HCT116 (cell line): ENCODE results near the gene TMEM232. TPM values are rescaled to one million over a fixed set of nuclear protein-coding genes. Genes with fewer than 3 reads are reported as not detected.

Source experiments
- ATAC-seq: fragments of 200-7000 bp; cut with Tn5 transposase; 2 replicates; pipeline ENCODE4 v1.9.1; 2020; ENCODE audit warnings: mild to moderate bottlenecking, moderate library complexity
- BruUV-seq: library from RNA; stranded (reverse); fragments of 400-500 nt; replicated peaks from 2 replicates; lab custom pipeline; 2021; lab: Mats Ljungman, UMichigan
- CTCF ChIA-PET: fragments of 300-600 bp; sonication (Branson Sonifier 250); formaldehyde crosslinking; loops from one replicate; lab custom pipeline; 2021; ENCODE audit warnings: antibody characterized with exemption; lab: Charles Lee
- POLR2A ChIA-PET: fragments of 300-600, 350-600 bp; sonication (Branson Sonifier 250); formaldehyde crosslinking; loops from one replicate; lab custom pipeline; 2021; ENCODE audit warnings: antibody characterized with exemption; lab: Charles Lee
- RAD21 ChIA-PET, 2 experiments: fragments of 300-600 bp; sonication (Branson Sonifier 250); formaldehyde crosslinking; loops; one replicate each; lab custom pipeline; 2023; ENCODE audit warnings: low total read pairs in 2 of 2; ENCODE audit not compliant: uncharacterized antibody in 2 of 2, unreplicated experiment in 2 of 2, low non-redundant PET in 1 of 2; lab: Charles Lee
- DNase-seq: peaks from one replicate; pipeline ENCODE4 v3.0.0-alpha.2; 2010; ENCODE audit warnings: low read depth, low spot score
- H2AFZ ChIP-seq: fragments of 200-600 bp; shearing (Covaris generic), sonication (generic); 2 replicates; pipeline ENCODE4 v1.6.1; 2017; ENCODE audit warnings: low read depth, mixed run types, mixed read lengths, antibody characterized with exemption, low read length; ENCODE audit not compliant: poor library complexity, severe bottlenecking
- H3K27ac ChIP-seq: 2 replicates; pipeline ENCODE4 v1.5.1; 2012; ENCODE audit warnings: low read depth, low read length
- H3K27me3 ChIP-seq: fragments of 200-600 bp; sonication (generic); 2 replicates; pipeline ENCODE4 v1.6.1; 2016; ENCODE audit warnings: mixed run types, low read length, mixed read lengths; ENCODE audit not compliant: insufficient read depth
- H3K36me3 ChIP-seq, 2 experiments: fragments of 200-500 bp in 1 of 2; fragments of 200-600 bp in 1 of 2; sonication (Bioruptor generic) in 1 of 2; sonication (generic) in 1 of 2; 2 replicates each; pipeline versions ENCODE4 v1.5.1 to v1.6.1; 2014 to 2016; ENCODE audit warnings: low read length in 2 of 2, inconsistent platforms in 1 of 2, mixed read lengths in 1 of 2, mixed run types in 1 of 2; ENCODE audit not compliant: insufficient read depth in 2 of 2, control insufficient read depth in 1 of 2
- H3K4me1 ChIP-seq, 2 experiments: fragments of 200-600 bp in 1 of 2; sonication (generic) in 1 of 2; 2 replicates each; pipeline versions ENCODE4 v1.5.1 to v1.6.1; 2012 to 2017; ENCODE audit warnings: low read length in 2 of 2, inconsistent platforms in 1 of 2, mild to moderate bottlenecking in 1 of 2, mixed read lengths in 1 of 2, mixed run types in 1 of 2, moderate library complexity in 1 of 2; ENCODE audit not compliant: insufficient read depth in 2 of 2, control insufficient read depth in 1 of 2
- H3K4me2 ChIP-seq: fragments of 200-600 bp; sonication (generic); 2 replicates; pipeline ENCODE4 v1.6.1; 2017; ENCODE audit warnings: mixed run types, low read length, mixed read lengths
- H3K4me3 ChIP-seq, 2 experiments: fragments of 200-600 bp in 1 of 2; sonication (generic) in 1 of 2; replicated peaks in 1 of 2; 2 replicates each; pipeline ENCODE4 v1.5.1; 2011 to 2016; ENCODE audit warnings: low read length in 2 of 2, control low read depth in 1 of 2, low read depth in 1 of 2, mild to moderate bottlenecking in 1 of 2, mixed read lengths in 1 of 2, mixed run types in 1 of 2
- H3K79me2 ChIP-seq: fragments of 200-600 bp; sonication (generic); 2 replicates; pipeline ENCODE4 v1.6.1; 2017; ENCODE audit warnings: mild to moderate bottlenecking, mixed run types, low read length, moderate library complexity, mixed read lengths; ENCODE audit not compliant: insufficient read depth
- H3K9ac ChIP-seq: fragments of 200-600 bp; sonication (generic); 2 replicates; pipeline ENCODE4 v1.6.1; 2016; ENCODE audit warnings: low read length, mixed read lengths
- H3K9me2 ChIP-seq: fragments of 200-600 bp; sonication (generic), shearing (Covaris generic); 2 replicates; pipeline ENCODE4 v1.6.1; 2017; ENCODE audit warnings: mixed run types, mild to moderate bottlenecking, moderate library complexity; ENCODE audit not compliant: insufficient read depth
- H3K9me3 ChIP-seq, 2 experiments: fragments of 200-500 bp in 1 of 2; fragments of 200-600 bp in 1 of 2; sonication (Bioruptor generic) in 1 of 2; sonication (generic) in 1 of 2; 2 replicates each; pipeline ENCODE4 v1.6.1; 2014 to 2017; ENCODE audit warnings: low read length in 2 of 2, mixed read lengths in 2 of 2, inconsistent platforms in 1 of 2, low read depth in 1 of 2, mild to moderate bottlenecking in 1 of 2, mixed run types in 1 of 2, moderate library complexity in 1 of 2; ENCODE audit not compliant: control insufficient read depth in 1 of 2, insufficient read depth in 1 of 2
- H4K20me1 ChIP-seq: fragments of 200-600 bp; sonication (generic), shearing (Covaris generic); 2 replicates; pipeline ENCODE4 v1.6.1; 2017; ENCODE audit warnings: mixed run types, mild to moderate bottlenecking, moderate library complexity; ENCODE audit not compliant: insufficient read depth
- CEBPB ChIP-seq: IDR thresholded peaks from 2 replicates; pipeline ENCODE4 v1.6.1; 2012; ENCODE audit warnings: low read depth
- ELF1 ChIP-seq: IDR thresholded peaks from 2 replicates; pipeline ENCODE4 v1.6.1; 2012; ENCODE audit warnings: low read depth, borderline replicate concordance
- EZH2phosphoT487 ChIP-seq: fragments of 200-600 bp; IDR thresholded peaks from 2 replicates; pipeline ENCODE4 v1.6.1; 2018; ENCODE audit warnings: antibody characterized with exemption, borderline replicate concordance
- POLR2A ChIP-seq: IDR thresholded peaks from 2 replicates; pipeline ENCODE4 v1.7.0; 2011; ENCODE audit warnings: borderline replicate concordance; ENCODE audit not compliant: insufficient read depth, insufficient read length; ENCODE audit errors: extremely low read depth
- POLR2AphosphoS5 ChIP-seq: IDR thresholded peaks from 2 replicates; pipeline ENCODE4 v1.6.1; 2011; ENCODE audit warnings: mild to moderate bottlenecking, low read depth, low read length, moderate library complexity
- RAD21 ChIP-seq: IDR thresholded peaks from 2 replicates; pipeline ENCODE4 v1.6.1; 2012; ENCODE audit warnings: low read depth, mild to moderate bottlenecking
- TCF7L2 ChIP-seq: IDR thresholded peaks from 2 replicates; pipeline ENCODE4 v1.7.0; 2011; ENCODE audit warnings: borderline replicate concordance, inconsistent platforms; ENCODE audit not compliant: insufficient read depth, insufficient read length; ENCODE audit errors: extremely low read depth
- YY1 ChIP-seq: IDR thresholded peaks from 2 replicates; pipeline ENCODE4 v1.6.1; 2011; ENCODE audit warnings: low read length, low read depth, moderate library complexity, mild to moderate bottlenecking; ENCODE audit not compliant: insufficient replicate concordance; ENCODE audit errors: extremely low read depth
- ZFX ChIP-seq: fragments of 450-650 bp; IDR thresholded peaks from 2 replicates; pipeline ENCODE4 v1.6.1; 2017
- intact Hi-C: fragments of 100-400 bp; cut with micrococcal nuclease; formaldehyde crosslinking; loops from 2 replicates; pipeline ENCODE4 v1.10.0; 2022
- total RNA-seq: library from RNA; stranded (reverse); gene quantifications from one replicate; pipeline ENCODE4 v1.2.1, GENCODE V29; 2021; ENCODE audit not compliant: unreplicated experiment
- TF ChIP-seq, protein P1 (sequence below), 3 experiments: fragments of 200-600 bp in 1 of 3; sonication (generic) in 1 of 3; IDR thresholded peaks in 2 of 3; conservative IDR thresholded peaks in 1 of 3; 2 replicates each; pipeline ENCODE4 v1.5.1; 2012 to 2017; ENCODE audit warnings: low read depth in 2 of 3, low read length in 2 of 3, antibody characterized with exemption in 1 of 3, borderline replicate concordance in 1 of 3, control low read depth in 1 of 3, mild to moderate bottlenecking in 1 of 3, mixed read lengths in 1 of 3, mixed run types in 1 of 3, moderate library complexity in 1 of 3; ENCODE audit not compliant: insufficient read depth in 1 of 3

TMEM232 gene
- total RNA-seq, 1 experiment from 2014 or later: 1.2 TPM

DNA sequence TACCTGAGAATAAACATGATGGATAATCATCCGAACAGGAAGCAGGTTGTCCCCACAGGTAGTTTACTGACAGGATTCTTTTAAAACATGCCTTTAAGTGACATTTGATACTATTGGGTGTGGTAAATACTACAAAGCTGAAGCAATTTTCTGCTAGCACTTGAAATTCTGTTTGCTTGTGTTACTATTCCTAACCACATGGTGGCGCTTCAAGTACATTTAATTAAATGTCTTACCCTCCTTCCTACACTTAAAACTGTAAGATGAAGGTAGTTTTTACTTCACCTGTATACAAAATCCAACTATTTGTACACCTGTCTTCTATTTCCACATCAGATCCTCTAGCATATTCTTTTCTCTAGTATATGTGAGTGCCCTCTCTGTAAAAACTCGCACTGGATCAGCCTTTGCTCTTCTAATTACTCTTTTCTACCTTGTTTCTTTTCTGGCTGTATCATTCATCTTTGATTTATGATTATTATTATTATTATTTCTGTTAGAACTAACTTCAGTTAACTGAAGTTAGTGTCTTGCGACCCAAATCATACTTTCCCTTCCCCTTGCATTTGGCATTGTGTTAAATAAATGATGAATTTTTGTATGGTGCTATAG, 30.8 kb upstream of the TMEM232 start:
- peak; percentile 55; the same call in 1 of the 2 replicates for ATAC-seq
- TF ChIP-seq RAD21 (peak; percentile 72), ELF1 (no peak), CEBPB (peak; percentile 34; the same call in 1 of the 2 replicates)
- TF ChIP-seq, protein P1, sequence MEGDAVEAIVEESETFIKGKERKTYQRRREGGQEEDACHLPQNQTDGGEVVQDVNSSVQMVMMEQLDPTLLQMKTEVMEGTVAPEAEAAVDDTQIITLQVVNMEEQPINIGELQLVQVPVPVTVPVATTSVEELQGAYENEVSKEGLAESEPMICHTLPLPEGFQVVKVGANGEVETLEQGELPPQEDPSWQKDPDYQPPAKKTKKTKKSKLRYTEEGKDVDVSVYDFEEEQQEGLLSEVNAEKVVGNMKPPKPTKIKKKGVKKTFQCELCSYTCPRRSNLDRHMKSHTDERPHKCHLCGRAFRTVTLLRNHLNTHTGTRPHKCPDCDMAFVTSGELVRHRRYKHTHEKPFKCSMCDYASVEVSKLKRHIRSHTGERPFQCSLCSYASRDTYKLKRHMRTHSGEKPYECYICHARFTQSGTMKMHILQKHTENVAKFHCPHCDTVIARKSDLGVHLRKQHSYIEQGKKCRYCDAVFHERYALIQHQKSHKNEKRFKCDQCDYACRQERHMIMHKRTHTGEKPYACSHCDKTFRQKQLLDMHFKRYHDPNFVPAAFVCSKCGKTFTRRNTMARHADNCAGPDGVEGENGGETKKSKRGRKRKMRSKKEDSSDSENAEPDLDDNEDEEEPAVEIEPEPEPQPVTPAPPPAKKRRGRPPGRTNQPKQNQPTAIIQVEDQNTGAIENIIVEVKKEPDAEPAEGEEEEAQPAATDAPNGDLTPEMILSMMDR (IDR thresholded peaks at IDR 0.05 in 2 of 3, conservative IDR thresholded peaks at IDR 0.05 in 1 of 3; ENCODE audit: borderline replicate concordance in 1 of 3, insufficient read depth in 1 of 3, low read depth in 2 of 3, low read length in 2 of 3): peak; percentile 37 to 79 (median 58); a peak in 5 of 6 replicates

DNA sequence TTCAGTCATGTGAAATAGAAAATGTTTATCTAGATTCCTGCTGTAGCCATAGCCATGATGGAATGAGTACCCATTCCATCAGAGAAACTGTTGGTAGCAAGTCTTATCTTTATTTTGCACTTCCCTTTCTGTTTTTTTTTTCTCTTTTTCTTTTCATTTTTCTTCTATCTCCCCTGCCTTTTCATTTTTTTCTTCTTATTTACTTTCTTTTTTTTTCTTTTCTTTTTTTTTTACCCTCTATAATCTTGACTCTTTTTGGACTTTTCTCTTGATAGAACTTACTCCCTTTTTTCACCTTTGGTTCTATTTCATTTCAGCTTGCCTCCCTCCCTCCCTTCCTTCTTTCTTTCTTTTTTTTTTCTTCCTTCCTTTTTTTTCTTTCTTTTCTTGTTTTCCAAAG, 27.7 kb upstream of the TMEM232 start:
- BruUV-seq: no TSS peak
- no peaks in the 10 kb centered on the region for H4K20me1 ChIP-seq
- no peaks in the 10 kb centered on the region for H3K4me1 ChIP-seq
- H3K9me2 ChIP-seq: no peaks in the 10 kb centered on the region
- H3K27me3 ChIP-seq: no peaks in the 10 kb centered on the region
- H3K27ac ChIP-seq: no peak overlapping the region
- ChIA-PET RAD21 (no interaction called here), CTCF (no interaction called here), POLR2A (no interaction called here)
- no peak overlapping the region for H3K4me3 ChIP-seq
- intact Hi-C loops: no loop called here
- H3K36me3 ChIP-seq: 0 out of 4 replicates have a peak, but pooled peaks cover 0 to 2% of the 10 kb centered on the region in 2 experiments
- no peak overlapping the region for H3K9ac ChIP-seq
- ATAC-seq (no peak), DNase-seq (no peak)
- no peak overlapping the region for H3K4me2 ChIP-seq
- H3K79me2 ChIP-seq: no peaks in the 10 kb centered on the region
- H2AFZ ChIP-seq: no peak overlapping the region
- no peaks in the 10 kb centered on the region for H3K9me3 ChIP-seq
- TF ChIP-seq TCF7L2: no peak
- TF ChIP-seq YY1: no peak
- TF ChIP-seq EZH2phosphoT487: no peak
- no peak for TF ChIP-seq POLR2AphosphoS5
- TF ChIP-seq CEBPB: no peak
- TF ChIP-seq, protein P1 (IDR thresholded peaks at IDR 0.05 in 2 of 3, conservative IDR thresholded peaks at IDR 0.05 in 1 of 3; ENCODE audit: borderline replicate concordance in 1 of 3, insufficient read depth in 1 of 3, low read depth in 2 of 3, low read length in 2 of 3): no peak
- TF ChIP-seq POLR2A: no peak
- TF ChIP-seq ZFX: no peak
- no peak for TF ChIP-seq RAD21

More for the DNA sequence above, 30.8 kb upstream of the TMEM232 start:
- intact Hi-C loops: loop anchor here (1.0 to 5.0 kb wide), 4 partner anchors 108 to 1390 kb away; no protein-coding TSS in a partner anchor
- Histone ChIP-seq H3K27me3 (no peaks in the 10 kb centered on the region), H3K79me2 (no peaks in the 10 kb centered on the region), H3K4me3 (no peak overlapping the region), H3K9me3 (no peaks in the 10 kb centered on the region), H3K36me3 (peaks cover 2 to 6% of the 10 kb centered on the region in 2 experiments; a peak in 1 of 4 replicates), H3K9ac (no peak overlapping the region), H4K20me1 (no peaks in the 10 kb centered on the region), H3K9me2 (no peaks in the 10 kb centered on the region), H3K27ac (no peak overlapping the region), H3K4me2 (no peak overlapping the region), H2AFZ (no peak overlapping the region), H3K4me1 (no peaks in the 10 kb centered on the region)
- ChIA-PET CTCF (interaction anchor here (1.2 to 1.4 kb wide), 2 partner anchors 19 to 108 kb away, joined by 3 read pairs; no protein-coding TSS in a partner anchor), POLR2A (no interaction called here), RAD21 (no interaction called here)
- BruUV-seq: no TSS peak
- DNase-seq: peak; percentile 40
